Measurements from ENCODE around the gene ACAD8.

GRCh38 chr11:134267461-134267860, 14.1 kb downstream of the ACAD8 start:
- TF ChIP-seq, protein P1, sequence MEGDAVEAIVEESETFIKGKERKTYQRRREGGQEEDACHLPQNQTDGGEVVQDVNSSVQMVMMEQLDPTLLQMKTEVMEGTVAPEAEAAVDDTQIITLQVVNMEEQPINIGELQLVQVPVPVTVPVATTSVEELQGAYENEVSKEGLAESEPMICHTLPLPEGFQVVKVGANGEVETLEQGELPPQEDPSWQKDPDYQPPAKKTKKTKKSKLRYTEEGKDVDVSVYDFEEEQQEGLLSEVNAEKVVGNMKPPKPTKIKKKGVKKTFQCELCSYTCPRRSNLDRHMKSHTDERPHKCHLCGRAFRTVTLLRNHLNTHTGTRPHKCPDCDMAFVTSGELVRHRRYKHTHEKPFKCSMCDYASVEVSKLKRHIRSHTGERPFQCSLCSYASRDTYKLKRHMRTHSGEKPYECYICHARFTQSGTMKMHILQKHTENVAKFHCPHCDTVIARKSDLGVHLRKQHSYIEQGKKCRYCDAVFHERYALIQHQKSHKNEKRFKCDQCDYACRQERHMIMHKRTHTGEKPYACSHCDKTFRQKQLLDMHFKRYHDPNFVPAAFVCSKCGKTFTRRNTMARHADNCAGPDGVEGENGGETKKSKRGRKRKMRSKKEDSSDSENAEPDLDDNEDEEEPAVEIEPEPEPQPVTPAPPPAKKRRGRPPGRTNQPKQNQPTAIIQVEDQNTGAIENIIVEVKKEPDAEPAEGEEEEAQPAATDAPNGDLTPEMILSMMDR (IDR thresholded peaks at IDR 0.05 in 8 of 11, conservative IDR thresholded peaks at IDR 0.05 in 3 of 11): no peak
- no peak for TF ChIP-seq POLR2A (IDR thresholded peaks at IDR 0.05)
- TF ChIP-seq POLR2AphosphoS5 (IDR thresholded peaks at IDR 0.05): no peak

All from spleen (tissue), 7 donors.